B cell (primary cell): ENCODE results near the gene ST6GALNAC3. TPM values are rescaled to one million over a fixed set of nuclear protein-coding genes. Genes with fewer than 3 reads are reported as not detected.

Experiments used
- ATAC-seq: fragments of 200-7000 bp; cut with Tn5 transposase; one replicate; pipeline ENCODE4 v1.10.0; 2021; ENCODE audit warnings: low read depth, mild to moderate bottlenecking, moderate number of reproducible peaks, moderate library complexity
- CTCF ChIA-PET: fragments of 350-600 bp; sonication (Branson Sonifier 250); formaldehyde crosslinking; loops from one replicate; lab custom pipeline; 2021; ENCODE audit warnings: antibody characterized with exemption, inconsistent platforms; lab: Charles Lee
- POLR2A ChIA-PET: fragments of 350-600 bp; sonication (Branson Sonifier 250); formaldehyde crosslinking; loops from one replicate; lab custom pipeline; 2021; ENCODE audit warnings: antibody characterized with exemption; lab: Charles Lee
- DNase-seq: peaks from one replicate; pipeline ENCODE4 v3.0.0; 2013
- H2AFZ ChIP-seq: 2 replicates; pipeline ENCODE4 v1.6.1; 2012; ENCODE audit warnings: mild to moderate bottlenecking, low read depth, low read length; ENCODE audit not compliant: insufficient read depth, poor library complexity, severe bottlenecking
- H3K27ac ChIP-seq, 2 donors: 1 replicate in 1 of 2; 2 replicates in 1 of 2; pipeline ENCODE4 v1.5.1; 2012 to 2013; ENCODE audit warnings: low read length in 2 of 2, mild to moderate bottlenecking in 2 of 2, moderate library complexity in 1 of 2
- H3K27me3 ChIP-seq, 4 experiments: fragments of 200-600 bp in 1 of 4; sonication (generic) in 1 of 4; replicated peaks in 1 of 4; 1 replicate in 2 of 4; 2 replicates in 2 of 4; pipeline versions ENCODE4 v1.6.1 to v1.7.0; 2013 to 2016; ENCODE audit warnings: low read length in 3 of 4, mild to moderate bottlenecking in 2 of 4, mixed read lengths in 1 of 4, moderate library complexity in 1 of 4; ENCODE audit not compliant: insufficient read depth in 4 of 4, control insufficient read depth in 3 of 4; ENCODE audit errors: control extremely low read depth in 1 of 4
- H3K36me3 ChIP-seq, 2 experiments: replicated peaks in 1 of 2; 1 replicate in 1 of 2; 2 replicates in 1 of 2; pipeline versions ENCODE4 v1.6.1 to v1.7.1; 2013; ENCODE audit warnings: low read length in 1 of 2; ENCODE audit not compliant: insufficient read depth in 2 of 2, control insufficient read depth in 1 of 2; ENCODE audit errors: control extremely low read depth in 1 of 2, extremely low read depth in 1 of 2
- H3K4me1 ChIP-seq, 2 donors: fragments of 200-600 bp in 1 of 2; sonication (generic) in 1 of 2; 1 replicate in 1 of 2; 2 replicates in 1 of 2; pipeline versions ENCODE4 v1.5.1 to v1.6.1; 2013 to 2017; ENCODE audit warnings: low read length in 2 of 2; ENCODE audit not compliant: control insufficient read depth in 2 of 2, insufficient read depth in 2 of 2
- H3K4me2 ChIP-seq: replicated peaks from 2 replicates; pipeline ENCODE3; 2012; ENCODE audit warnings: mild to moderate bottlenecking, low read depth, low read length; ENCODE audit not compliant: poor library complexity, severe bottlenecking
- H3K4me3 ChIP-seq, 5 experiments: fragments of 200-600 bp in 1 of 5; sonication (generic) in 1 of 5; 1 replicate in 3 of 5; 2 replicates in 2 of 5; pipeline versions ENCODE4 v1.5.1 to v1.7.0; 2011 to 2016; ENCODE audit warnings: low read length in 4 of 5, mild to moderate bottlenecking in 4 of 5, low read depth in 2 of 5, control low read depth in 1 of 5, moderate library complexity in 1 of 5; ENCODE audit not compliant: insufficient read depth in 1 of 5; ENCODE audit errors: control extremely low read depth in 1 of 5, extremely low read depth in 1 of 5
- H3K79me2 ChIP-seq: fragments of 200-600 bp; sonication (generic); one replicate; pipeline ENCODE4 v1.6.0; 2016; ENCODE audit warnings: low read length; ENCODE audit not compliant: control insufficient read depth, insufficient read depth
- H3K9ac ChIP-seq: fragments of 200-600 bp; sonication (generic); 2 replicates; pipeline ENCODE4 v1.6.1; 2017; ENCODE audit warnings: mild to moderate bottlenecking, low read length, moderate library complexity
- H3K9me3 ChIP-seq, 3 donors: one replicate each; pipeline versions ENCODE4 v1.6.1 to v1.7.1; 2013; ENCODE audit warnings: low read length in 2 of 3; ENCODE audit not compliant: control insufficient read depth in 2 of 3, insufficient read depth in 1 of 3; ENCODE audit errors: control extremely low read depth in 1 of 3
- H4K20me1 ChIP-seq: 2 replicates; pipeline ENCODE4 v1.6.0; 2012; ENCODE audit warnings: mild to moderate bottlenecking, low read length; ENCODE audit not compliant: insufficient read depth, control insufficient read depth, poor library complexity, severe bottlenecking
- H3K27ac Mint-ChIP-seq: one replicate; pipeline ENCODE4 v1.8.0; 2021; ENCODE audit warnings: mixed read lengths
- H3K27me3 Mint-ChIP-seq: one replicate; pipeline ENCODE4 v1.8.0; 2021; ENCODE audit warnings: mixed read lengths
- H3K4me1 Mint-ChIP-seq: one replicate; pipeline ENCODE4 v1.8.0; 2021; ENCODE audit warnings: mixed read lengths
- H3K4me3 Mint-ChIP-seq: one replicate; pipeline ENCODE4 v1.8.0; 2021; ENCODE audit warnings: mixed read lengths
- H3K9me3 Mint-ChIP-seq: one replicate; pipeline ENCODE4 v1.8.0; 2022; ENCODE audit warnings: mixed read lengths; ENCODE audit not compliant: insufficient read depth
- CTCF ChIP-seq: fragments of 200-600 bp; IDR thresholded peaks from one replicate; pipeline ENCODE4 v1.8.0; 2022; ENCODE audit warnings: antibody characterized with exemption, mild to moderate bottlenecking
- EZH2 ChIP-seq: IDR thresholded peaks from 2 replicates; pipeline ENCODE4 v1.6.1; 2012; ENCODE audit warnings: borderline replicate concordance, low read depth, mild to moderate bottlenecking, moderate library complexity, low read length; ENCODE audit not compliant: insufficient read depth, poor library complexity, severe bottlenecking
- WGBS: methylation state at CpG from one replicate; pipeline ENCODE4 v1.1.5; 2013; ENCODE audit warnings: missing lambda C conversion rate; ENCODE audit not compliant: insufficient coverage; 5-methylcytosine and 5-hydroxymethylcytosine counted together
- intact Hi-C: fragments of 100-400 bp; cut with micrococcal nuclease; formaldehyde crosslinking; loops from one replicate; pipeline ENCODE4 v1.10.0; 2022
- polyA plus RNA-seq: library from polyadenylated mRNA; depleted of rRNA; stranded (reverse); fragments of >200 nt; gene quantifications from 2 replicates; pipeline ENCODE4 v1.2.3, GENCODE V29; 2012
- total RNA-seq, 2 donors: library from RNA; stranded (reverse); fragments of 120-200 nt in 1 of 2; gene quantifications; 1 replicate in 1 of 2; 2 replicates in 1 of 2; pipeline versions ENCODE4 v1.2.3 to v1.2.4, GENCODE V29; 2013 to 2022

Gene ST6GALNAC3
- total and polyA plus RNA-seq, 2 donors (not counting 1 experiment from before 2014, with no cell fraction given), result 3.0 to 17.3 TPM

GRCh38 chr1:76669624-76670315 lies 595.2 kb downstream of the ST6GALNAC3 start:
- H3K4me1 ChIP-seq, result no peaks in the 10 kb centered on the region
- H2AFZ ChIP-seq, result no peak overlapping the region
- H3K4me3 ChIP-seq, result no peak overlapping the region
- intact Hi-C loops, result no loop called here
- no peak overlapping the region for H3K4me3 Mint-ChIP-seq
- no peak for TF ChIP-seq EZH2
- no peak for TF ChIP-seq CTCF
- no peak overlapping the region for H3K9ac ChIP-seq
- no peaks in the 10 kb centered on the region for H3K27me3 ChIP-seq
- no peak overlapping the region for H3K4me2 ChIP-seq
- no peaks in the 10 kb centered on the region for H3K9me3 ChIP-seq
- H3K36me3 ChIP-seq, result no peaks in the 10 kb centered on the region
- ChIA-PET CTCF (no interaction called here), POLR2A (no interaction called here)
- H4K20me1 ChIP-seq, result no peaks in the 10 kb centered on the region
- peaks cover 7% of the 10 kb centered on the region for H3K4me1 Mint-ChIP-seq
- H3K27ac ChIP-seq, result no peak overlapping the region
- H3K27me3 Mint-ChIP-seq, result peaks cover under 1% of the 10 kb centered on the region
- ATAC-seq (no peak), DNase-seq (no peak)
- 86% methylated on average over 1 of the region's 3 CpGs for WGBS
- no peaks in the 10 kb centered on the region for H3K9me3 Mint-ChIP-seq
- no peak overlapping the region for H3K27ac Mint-ChIP-seq
- no peaks in the 10 kb centered on the region for H3K79me2 ChIP-seq

DNA sequence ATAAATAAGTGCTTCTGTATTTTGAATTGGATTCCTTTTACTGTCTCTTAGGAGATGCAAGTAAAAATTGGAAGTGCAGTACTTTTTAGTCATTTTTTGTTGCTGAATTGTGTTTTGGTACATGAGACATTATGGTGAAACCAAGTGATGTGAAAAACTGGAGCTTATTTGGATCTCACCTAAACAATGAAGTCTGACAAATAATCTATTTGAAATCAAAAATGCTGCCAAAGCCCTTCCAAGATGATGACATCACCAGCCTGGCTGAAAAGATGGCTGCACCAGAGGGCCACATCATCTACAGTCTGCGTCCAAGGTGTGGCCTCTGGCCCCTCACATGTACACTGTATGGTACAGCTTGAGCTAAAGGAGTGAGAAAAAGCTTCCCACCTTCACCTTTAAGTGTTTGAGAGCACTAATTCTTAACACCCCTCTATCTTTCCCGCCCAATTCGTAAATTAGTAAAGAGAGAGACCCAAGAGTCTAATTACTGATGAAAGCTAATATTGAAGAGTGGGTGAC lies 600.2 kb downstream of the ST6GALNAC3 start:
- no peaks in the 10 kb centered on the region for H3K36me3 ChIP-seq
- no peaks in the 10 kb centered on the region for H3K79me2 ChIP-seq
- no peaks in the 10 kb centered on the region for H3K27me3 ChIP-seq
- H4K20me1 ChIP-seq, result no peaks in the 10 kb centered on the region
- CTCF ChIA-PET, result no interaction called here
- Mint-ChIP-seq H3K9me3 (no peaks in the 10 kb centered on the region), H3K4me3 (no peak overlapping the region), H3K27me3 (peaks cover 10% of the 10 kb centered on the region), H3K4me1 (no peaks in the 10 kb centered on the region), H3K27ac (no peak overlapping the region)
- H2AFZ ChIP-seq, result no peak overlapping the region
- DNase-seq (no peak), ATAC-seq (no peak)
- H3K27ac ChIP-seq, result no peak overlapping the region
- no peaks in the 10 kb centered on the region for H3K9me3 ChIP-seq
- H3K4me1 ChIP-seq, result no peaks in the 10 kb centered on the region
- H3K4me2 ChIP-seq, result no peak overlapping the region
- intact Hi-C loops, result no loop called here
- H3K4me3 ChIP-seq, result no peak overlapping the region
- 100% methylated on average over 1 of the region's 3 CpGs for WGBS
- no peak for TF ChIP-seq EZH2
- TF ChIP-seq CTCF, result no peak
- POLR2A ChIA-PET, result no interaction called here
- H3K9ac ChIP-seq, result no peak overlapping the region
